ENCODE results near the gene PPM1A.

The PPM1A gene

DNA sequence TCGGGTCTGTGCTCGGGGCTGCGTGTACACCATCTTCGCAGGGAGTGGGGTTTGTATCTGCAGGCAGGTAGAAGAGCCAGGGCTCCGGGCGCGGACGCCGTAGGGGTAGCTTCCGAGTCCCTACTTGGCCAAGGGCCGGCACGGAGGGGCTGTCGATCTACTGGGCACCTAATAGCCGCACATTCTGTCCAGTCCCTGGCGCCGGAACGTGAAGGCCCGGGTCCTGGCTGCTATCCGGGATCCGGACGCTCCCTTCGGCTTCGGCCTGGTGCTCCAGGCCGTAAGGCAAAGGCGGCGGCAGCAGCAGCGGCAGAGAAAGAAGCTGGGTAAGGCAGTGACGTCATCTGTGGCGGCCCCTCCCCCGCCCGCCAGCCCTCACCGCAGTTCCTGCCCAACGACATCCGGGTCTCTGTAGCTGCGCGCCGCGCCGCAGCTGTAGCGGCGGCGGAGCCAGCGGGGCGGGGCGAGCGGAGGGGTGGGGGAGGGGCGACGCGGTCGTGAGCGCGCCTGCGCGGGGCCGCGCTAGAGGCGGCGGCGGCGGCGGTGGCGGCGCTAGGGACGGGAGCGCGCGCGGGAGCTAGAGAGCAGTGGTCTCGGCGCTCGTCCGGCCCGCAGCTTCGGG lies at the start of gene PPM1A:
PPM1A (plus strand) TSS at position 525 of the 622 bp plus-strand sequence. CDS start 33,483 bp downstream, outside the sequence.
- peak; percentile 81 to 90 for DNase-seq

DNA sequence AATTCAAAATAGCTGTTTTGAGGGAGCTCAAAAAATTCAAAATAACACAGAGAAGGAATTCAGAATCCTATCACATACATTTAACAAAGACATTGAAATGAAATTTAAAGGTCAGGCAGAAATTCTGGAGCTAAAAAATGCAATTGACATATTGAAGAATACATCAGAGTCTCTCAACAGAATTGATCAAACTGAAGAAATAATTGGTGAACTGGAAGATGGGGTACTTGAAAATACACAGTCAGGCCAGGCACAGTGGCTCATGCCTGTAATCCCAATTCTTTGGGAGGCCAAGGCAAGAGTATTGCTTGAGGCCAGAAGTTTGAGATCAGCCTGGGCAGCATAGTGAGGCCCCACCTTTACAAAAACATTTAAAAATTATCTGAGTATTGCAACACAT lies 49.7 kb upstream of the PPM1A start:
- no peak for DNase-seq

DNA sequence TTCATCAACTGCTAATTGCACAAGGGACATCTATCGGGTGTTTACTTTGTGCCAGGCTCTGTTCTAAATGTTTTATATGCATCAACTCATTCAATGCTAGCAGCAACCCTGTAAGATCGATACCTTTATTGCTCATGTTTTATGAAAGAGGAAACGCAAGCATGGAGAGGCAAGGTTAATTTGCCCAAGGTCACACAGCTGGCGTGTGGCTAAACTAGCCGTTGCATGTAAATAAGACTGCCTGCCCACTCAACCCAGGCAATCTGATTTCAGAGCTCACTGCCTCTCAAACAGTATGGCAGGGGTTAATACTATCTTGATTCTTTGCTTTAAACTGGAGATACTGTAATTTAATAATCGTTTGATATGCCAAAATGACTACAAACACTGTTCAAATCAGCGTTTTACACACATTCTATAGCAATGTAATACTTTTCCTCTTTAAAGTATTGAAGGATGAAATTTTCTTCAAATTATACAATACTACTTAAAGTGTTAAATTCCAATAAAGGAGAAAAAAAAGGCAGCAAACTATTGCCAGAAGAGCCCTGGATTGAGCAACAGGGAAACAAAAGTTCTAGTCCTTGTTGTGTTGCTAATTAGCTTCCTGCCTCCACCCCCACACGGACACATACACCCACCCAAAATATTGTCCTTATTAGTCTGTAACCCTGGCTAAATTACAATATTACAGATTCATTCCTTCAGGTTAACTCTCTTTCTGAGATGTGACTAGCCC lies 44.7 kb upstream of the PPM1A start:
- DNase-seq, result peak; percentile 55 to 61

DNA sequence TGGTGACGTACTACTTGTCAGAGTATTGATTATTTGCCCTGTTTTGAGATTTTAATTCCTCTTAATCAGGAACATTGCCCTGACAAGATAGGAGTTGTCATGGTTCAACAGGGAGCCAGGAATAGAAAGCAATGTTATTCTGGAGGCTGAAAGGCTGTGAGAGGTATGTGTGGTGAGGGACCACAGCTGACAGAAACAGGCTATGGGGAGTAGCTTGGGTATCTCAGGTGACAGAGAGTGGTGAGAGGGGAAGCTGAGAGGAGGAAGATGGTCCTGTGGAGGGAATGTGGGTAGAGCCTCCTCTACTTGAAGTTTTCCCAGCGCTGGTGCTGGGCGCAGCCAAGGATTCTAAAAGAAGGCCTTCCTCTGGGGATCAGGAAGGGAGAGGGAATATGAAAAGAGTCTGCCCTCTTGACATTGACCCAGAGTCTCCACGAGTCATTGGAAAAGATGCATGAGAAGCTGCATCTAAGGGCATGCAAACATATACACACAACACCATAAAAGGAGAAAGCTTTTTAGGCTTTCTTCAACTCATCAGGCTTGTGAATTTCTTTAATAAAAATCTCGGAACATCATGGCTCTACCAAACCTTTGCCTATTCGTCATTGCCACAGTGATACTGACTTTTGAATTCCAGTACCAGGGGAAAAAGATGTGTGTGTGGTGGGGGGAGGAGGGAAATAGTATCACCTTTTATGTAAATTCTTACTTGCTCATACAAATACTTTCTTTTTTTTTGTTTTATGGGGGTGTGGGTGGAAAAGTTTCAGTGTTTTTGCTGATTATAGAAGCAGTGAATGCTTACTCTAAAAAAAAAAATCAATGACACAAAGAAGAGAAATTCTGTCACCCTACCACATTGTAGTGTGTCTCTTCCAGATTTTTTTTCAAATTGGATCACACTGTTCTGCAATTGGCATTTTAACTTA lies 43.9 kb upstream of the PPM1A start:
- DNase-seq, result no peak

DNA sequence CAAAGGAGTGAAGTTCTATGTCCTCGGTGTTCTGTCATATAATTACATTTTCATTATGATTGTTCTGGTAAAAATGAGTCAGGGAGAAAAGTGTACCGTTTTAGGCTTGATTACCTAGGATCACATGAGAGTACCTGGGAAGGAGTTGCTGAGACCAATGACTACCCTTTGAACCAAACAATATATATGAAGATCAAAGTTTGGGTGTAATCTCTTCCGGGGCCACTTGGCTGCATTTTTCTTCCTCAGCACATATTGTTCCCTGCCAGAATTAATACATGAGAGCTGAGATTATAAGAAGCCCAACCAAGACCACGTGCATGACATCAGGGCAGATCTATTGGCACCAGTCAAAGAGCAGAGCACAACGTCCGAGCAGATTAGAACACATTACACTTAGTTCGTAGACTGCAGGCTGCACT lies 42.8 kb upstream of the PPM1A start:
- no peak for DNase-seq

DNA sequence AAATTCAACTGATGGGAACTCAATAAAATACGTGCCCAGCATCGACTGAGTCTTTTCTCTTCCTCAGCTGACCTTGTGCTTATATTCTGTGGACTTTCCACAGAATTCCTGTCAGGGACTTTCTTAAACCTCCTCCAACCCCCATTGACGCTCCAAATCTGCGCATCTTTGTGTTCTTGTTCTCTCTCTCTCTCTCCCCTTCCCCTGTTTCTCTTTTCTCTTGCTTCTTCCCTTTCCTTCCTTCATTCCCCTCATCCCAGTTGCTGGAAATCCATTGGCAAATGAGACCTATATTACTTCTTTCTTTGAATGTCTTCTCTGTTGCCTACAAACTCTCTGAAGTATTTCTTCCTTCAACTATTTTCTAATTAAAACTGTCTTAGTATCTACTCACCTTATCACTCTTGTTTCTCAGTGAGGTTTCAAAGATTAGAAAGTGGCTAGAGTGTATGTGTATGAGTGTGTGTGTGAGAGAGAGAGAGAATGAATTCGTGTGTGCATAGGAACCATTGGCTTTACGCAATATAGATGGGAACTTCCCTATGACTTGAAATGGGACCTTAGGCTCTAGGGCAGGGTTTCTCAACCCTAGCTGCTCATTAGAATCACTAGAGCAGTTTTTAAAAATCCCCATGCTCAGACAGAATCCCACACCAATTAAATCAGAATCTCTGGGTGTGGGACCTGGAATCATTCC lies 42.0 kb upstream of the PPM1A start:
- DNase-seq, result no peak

DNA sequence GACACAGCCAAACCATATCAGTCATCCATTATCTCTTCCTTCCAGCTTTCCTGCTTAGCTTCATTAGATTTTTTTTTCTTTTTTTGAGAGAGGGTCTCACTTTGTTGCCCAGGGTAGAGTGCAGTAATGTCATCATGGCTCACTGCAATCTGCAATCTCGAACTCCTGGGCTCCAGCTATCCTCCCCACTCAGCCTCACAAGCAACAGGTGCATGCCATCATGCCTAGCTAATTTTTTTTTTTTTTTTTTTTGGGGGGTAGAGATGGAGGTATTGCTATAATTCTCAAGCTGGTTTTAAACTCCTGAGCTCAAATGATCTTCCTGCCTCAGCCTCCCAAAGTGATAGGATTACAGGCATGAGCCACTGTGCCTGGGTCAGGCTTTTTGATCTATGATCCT lies 38.3 kb upstream of the PPM1A start:
- DNase-seq, result no peak

DNA sequence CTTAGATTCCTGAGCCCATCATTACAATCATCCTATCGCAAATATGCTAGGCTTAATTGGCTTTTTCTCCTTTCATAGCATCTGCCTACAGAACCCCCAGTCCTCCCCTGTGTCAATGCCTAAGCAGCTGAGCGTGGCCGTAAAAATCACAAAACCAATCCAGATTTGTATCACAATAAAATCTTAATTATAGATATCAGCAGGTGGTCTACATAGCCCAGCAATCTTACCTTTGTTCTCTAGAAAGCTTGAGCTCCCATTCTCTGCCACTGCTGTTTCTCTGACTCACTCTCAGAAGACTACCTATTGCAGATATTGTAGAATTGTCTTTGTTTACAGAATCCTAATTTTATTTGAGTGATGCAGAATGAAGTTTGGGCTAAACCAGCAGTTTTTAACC lies 37.9 kb upstream of the PPM1A start:
- no peak for DNase-seq

DNA sequence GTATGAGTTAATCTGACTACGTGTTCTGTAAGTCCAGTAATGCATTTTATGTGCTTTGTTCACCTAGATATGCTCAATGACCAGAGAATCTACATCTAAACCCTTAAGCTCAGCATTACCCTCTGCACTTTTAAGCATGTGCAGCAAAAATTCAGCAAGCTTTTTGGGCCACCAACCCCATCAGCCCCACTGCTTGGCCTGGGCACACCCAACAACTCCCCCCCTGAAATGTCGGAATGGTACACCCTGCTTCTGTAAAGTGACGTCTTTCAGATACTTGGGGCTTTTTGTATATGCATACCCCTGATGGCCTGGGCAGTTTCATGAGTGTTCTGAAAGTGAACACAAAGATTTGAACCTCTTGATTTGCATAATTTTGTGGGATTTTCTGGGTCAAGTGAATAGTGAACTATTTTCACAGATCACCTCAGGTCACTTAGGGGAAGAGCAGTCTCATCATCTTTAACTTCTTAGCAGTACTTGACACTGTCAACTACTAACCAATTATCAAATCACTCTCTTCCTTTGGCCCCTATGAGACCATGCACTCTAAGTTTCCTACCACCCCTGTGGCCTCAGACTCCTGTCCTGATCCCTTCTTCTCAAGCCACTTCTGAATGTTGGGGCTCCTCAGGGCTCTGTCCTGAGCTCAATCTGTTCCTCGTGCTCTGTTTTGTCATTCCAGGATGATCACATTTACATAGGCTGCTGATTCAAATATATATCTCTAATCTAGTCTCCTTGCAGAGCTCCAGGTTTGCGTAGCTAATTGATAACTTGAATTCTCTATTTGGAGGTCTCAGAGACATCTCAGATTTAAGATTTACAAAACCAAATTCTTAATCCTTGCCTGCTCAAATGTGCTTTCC lies 36.3 kb upstream of the PPM1A start:
- DNase-seq, result no peak

DNA sequence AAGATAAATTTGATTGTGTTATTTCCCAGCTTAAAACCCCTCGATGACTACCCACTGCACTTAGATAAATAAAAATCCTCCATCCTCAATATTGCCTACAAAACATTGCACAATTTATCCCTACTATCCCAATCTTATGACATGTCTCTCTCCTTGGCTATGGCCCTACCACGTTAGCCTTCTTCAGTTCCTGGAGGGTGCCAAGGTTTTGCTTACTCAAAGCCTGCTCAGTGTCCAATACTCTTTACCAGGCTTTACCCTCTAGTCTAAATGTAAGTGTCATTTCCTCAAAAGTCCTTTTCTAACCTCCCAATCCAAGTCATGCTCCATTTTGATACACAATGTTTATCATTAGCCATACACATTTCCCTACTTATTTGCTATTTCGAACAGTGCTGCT lies 35.0 kb upstream of the PPM1A start:
- DNase-seq, result no peak

DNA sequence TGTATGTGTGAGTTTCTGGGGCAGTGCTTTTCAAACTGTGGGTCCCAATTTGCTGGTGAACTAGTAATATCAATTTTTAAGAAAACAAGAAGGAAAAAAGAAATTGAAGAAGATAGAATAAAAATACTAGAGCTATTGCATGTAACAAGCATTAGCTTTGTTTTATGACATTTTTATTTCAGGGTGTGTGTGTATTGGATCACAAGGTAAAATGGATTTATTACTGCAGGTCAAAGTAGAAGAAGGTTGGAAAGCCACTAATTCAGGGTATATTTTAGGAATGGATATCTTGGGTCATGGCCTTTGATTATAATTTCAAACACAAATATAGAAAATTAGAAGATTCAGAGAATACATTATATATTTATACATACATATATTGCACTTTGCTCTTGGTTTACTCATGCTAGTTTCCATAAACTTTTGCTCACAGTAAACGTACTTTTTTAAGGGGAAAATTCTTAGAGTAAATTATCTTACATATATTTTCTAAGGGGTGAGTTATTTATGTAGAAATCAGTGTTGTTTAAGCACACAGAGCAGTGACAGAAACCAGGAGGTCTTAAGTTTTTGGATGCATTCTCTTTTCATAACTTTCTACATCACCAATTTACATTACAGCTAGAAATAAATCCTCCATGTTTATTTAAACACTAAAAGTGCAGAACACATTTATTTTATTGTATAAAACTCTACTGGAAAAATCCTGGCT lies 34.5 kb upstream of the PPM1A start:
- DNase-seq, result no peak

DNA sequence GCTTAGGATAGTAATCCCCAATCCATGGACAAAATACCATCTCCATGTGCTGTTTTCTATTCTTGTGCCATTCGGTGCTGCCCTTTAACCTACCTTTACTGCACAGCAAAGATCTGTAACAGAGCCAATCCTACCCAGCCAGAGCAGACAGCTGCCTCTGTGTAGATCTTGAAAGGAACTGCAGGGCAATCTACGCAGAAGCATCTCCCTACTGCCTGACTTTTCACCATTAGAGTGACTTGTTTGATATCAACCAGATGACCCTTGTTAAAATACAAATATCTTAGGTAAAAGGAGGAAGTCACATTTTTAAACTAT lies 33.9 kb upstream of the PPM1A start:
- DNase-seq, result no peak

DNA sequence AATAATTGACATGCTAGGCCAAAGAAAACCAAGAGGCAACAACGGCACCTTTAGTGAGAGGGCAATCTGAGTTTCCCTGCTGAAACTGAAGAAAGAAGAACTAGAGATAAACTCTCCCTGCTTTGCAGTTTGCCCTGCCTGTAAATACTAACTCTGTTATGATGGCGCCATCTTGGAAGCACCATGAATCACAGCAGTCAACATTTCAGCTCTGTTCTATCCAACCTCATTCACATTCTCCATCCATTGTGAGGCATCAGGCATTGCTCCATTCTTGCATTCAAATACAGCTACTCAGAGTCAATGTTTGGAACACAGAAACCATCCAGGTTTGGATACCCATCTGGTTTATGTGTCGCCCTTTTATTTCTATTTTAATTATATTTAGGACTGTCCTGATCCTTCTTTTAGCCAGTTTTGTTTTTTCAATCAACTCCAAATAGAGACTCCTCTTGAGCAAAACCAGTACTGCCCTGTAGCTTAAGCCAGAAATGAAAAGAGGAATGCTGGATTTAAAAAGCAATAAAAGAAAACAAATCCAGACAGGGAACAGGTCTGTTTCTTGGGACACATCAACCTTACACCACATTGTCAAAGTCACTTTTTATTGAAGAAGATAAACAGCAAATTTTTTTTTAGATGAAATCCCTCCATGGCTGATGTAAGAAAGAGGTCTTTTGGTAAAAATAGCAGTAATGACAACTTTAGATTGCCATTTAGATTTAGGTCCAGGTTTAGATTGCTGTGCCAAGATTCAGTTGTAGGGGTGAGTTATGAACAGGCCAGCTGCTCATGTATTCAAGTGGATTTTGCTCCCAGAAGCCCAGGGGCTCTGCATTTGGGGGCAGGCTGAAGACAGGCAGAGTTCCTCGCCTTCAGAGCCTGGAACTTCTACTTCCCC lies 33.3 kb upstream of the PPM1A start:
- DNase-seq, result no peak

DNA sequence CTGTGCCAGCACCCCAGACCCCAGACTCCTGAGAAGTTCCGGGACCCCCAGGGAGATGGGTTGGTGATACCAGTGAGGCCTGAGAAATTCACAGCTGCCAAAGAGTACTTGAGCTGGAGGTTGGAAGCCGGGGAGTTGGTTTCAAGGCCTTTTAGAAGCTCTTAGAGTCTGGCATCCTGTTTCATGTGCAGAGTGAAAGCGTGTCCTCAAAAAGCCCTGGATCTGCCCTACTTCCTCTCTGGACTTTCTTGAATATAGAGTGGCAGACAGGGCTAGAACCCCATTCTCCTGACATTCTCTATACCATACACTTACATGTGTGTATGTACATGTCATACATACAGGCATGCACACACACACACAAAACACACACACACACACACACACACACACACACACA lies 31.3 kb upstream of the PPM1A start:
- no peak for DNase-seq

DNA sequence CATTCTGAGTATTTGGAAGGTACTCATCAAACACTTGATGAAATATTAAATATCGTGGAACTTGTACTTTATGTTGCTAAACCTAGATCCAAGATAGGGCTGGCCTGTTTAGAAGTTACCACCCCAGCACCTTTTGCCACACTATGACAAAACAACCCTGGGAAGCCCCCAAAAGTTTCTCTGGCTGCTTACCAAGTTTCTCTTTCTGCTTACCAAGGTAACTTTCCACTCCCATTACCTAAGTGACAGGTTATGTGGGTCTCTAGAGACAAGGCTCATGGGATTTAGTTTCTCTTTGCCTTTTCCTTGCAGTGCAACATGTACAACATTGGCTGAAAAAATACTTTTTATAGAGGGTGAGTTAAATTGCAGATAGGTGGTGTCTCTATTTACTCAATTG lies 28.9 kb upstream of the PPM1A start:
- no peak for DNase-seq

DNA sequence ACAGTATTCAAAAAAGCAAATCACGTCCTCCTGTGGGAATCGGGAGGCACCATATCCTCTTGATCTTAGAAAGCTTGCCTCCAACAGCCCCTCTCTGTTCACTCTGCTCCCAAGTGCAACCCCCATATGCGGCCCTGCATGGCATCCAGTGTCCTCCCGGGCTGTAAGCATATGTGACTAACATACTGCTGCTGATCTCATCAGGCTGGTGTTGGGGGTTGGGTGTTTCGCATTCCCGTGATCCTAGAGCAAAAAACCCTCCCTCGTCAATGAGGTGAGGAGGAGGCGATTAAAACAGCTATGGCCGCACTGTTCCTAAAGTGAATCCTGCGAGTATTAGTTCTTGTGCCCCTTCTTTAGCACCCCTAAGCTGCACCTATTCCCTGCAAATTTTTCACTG lies 28.1 kb upstream of the PPM1A start:
- DNase-seq, result no peak

DNA sequence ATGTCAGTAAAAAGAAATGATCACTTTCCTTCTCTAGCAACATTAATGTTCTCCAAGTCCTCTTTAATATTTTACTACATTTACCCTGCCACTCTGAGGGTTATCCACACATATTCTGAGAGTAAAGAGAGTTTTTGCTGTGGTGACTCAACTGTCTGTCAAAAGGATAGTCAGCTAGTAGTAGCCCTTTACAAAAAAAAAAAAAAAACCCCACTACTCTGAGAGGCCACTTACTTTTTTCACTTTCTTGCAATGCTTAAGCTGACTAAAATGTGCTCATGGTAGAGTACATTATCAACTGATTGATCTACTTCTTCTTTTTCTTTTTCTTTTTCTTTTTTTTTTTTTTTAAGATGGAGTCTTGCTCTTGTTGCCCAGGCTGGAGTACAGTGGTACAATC lies 27.6 kb upstream of the PPM1A start:
- no peak for DNase-seq

DNA sequence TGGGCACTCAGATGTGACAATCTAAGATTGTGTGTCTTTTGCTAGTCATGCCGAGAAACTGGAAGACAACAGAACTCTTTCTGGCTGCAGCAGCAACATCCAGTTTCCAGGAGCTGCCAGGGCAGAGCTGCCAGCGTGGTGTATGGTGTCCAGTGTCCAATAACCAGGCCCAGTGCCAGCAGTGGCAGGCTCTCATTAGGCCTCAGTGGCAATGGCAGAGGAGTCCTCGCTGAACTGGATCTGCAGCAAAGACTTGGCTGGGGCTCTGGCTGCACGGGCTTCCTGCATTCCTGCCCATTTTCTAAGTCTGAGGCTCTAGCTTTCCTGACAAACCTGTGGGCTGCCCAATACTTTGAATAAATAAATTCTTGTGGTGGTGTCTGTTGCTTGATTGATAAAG lies 26.2 kb upstream of the PPM1A start:
- no peak for DNase-seq

DNA sequence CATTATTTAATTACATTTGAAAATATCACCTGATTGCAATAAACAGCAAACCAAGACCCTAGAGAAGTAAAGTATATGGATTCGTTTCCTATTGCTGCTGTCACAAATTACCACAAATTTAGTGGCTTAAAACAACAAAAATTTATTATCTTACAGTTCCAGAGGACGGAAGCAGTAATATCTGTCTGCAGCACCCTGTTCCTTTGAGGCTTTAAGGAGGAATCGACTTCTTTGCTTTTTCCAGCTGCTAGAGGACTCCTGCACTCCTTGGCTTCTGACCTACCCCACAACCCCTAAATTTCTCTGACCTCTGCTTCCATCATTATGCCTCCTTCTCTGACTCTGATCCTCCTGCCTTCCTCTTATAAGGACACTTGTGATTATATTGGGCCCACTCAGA lies 23.8 kb upstream of the PPM1A start:
- DNase-seq, result no peak

DNA sequence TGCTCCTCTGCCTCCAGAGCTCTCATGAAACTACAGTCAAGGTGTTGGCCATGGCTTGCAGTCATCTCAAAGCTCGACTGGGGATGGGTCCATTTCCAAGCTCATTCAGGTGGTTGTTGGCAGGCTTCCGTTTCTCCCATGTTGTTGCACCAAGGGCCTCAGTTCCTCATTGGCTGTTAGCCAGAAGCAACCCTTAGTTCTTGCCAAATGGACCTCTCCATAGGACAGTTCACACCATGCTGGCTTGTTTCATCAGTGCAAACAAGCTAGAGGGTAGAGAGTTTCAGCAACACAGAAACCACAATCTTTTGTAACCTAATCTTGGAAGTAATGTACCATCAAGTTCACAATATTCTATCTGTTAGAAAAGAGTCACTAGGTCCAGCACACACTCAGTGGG lies 22.7 kb upstream of the PPM1A start:
- DNase-seq, result no peak

DNA sequence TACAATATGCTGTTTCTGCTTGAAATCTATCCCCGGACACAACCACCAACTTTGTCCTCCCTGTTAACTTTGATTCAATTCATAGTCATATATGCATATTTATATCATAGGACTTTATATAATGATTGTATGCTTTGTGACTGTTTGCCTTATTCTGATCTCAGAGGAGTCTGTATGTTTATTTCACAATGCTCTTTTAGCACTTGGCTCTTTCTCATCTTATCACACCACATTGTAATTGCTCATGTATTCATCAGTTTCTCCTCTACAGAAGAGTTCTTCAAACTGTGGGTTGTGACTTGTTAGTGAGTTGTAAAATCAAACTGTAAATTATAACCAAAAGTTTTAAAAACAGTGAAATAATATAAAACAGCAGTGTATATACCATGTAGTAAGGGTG lies 21.7 kb upstream of the PPM1A start:
- no peak for DNase-seq

All from SHP77 (cell line).